GM23248 (cell line): ENCODE measurements around the gene BAX. TPM values are rescaled to one million over a fixed set of nuclear protein-coding genes. Genes with fewer than 3 reads are reported as not detected.
A peak's percentile ranks its signal among the peaks of the same experiment; 100 is the strongest.

Experiments used
- DNase-seq: peaks from one replicate; pipeline ENCODE4 v3.0.0-alpha.2; 2015
- H2AFZ ChIP-seq: fragments of 200-600 bp; sonication (generic); 2 replicates; pipeline ENCODE4 v1.6.1; 2016; ENCODE audit warnings: antibody characterized with exemption
- H3F3A ChIP-seq: fragments of 200-600 bp; sonication (generic); 2 replicates; pipeline ENCODE4 v1.6.1; 2016; ENCODE audit warnings: mild to moderate bottlenecking, antibody characterized with exemption, mixed run types; ENCODE audit not compliant: insufficient read depth
- H3K27ac ChIP-seq: fragments of 200-600 bp; sonication (generic); 2 replicates; pipeline ENCODE4 v1.5.1; 2016; ENCODE audit warnings: mild to moderate bottlenecking
- H3K27me3 ChIP-seq: fragments of 200-600 bp; sonication (generic); replicated peaks from 2 replicates; pipeline ENCODE4 v1.6.1; 2016; ENCODE audit warnings: mild to moderate bottlenecking; ENCODE audit not compliant: insufficient read depth
- H3K36me3 ChIP-seq: fragments of 200-600 bp; sonication (generic); 2 replicates; pipeline ENCODE4 v1.6.1; 2016; ENCODE audit warnings: low read depth, mild to moderate bottlenecking
- H3K4me1 ChIP-seq: fragments of 200-600 bp; sonication (generic); 2 replicates; pipeline ENCODE4 v1.6.1; 2016; ENCODE audit warnings: mild to moderate bottlenecking; ENCODE audit not compliant: insufficient read depth
- H3K4me2 ChIP-seq: fragments of 200-600 bp; sonication (generic); one replicate; pipeline ENCODE4 v1.6.1; 2016; ENCODE audit warnings: mild to moderate bottlenecking; ENCODE audit not compliant: unreplicated experiment
- H3K4me3 ChIP-seq: fragments of 200-600 bp; sonication (generic); 2 replicates; pipeline ENCODE4 v1.5.1; 2016; ENCODE audit warnings: mild to moderate bottlenecking
- H3K79me2 ChIP-seq: fragments of 200-600 bp; sonication (generic); 2 replicates; pipeline ENCODE4 v1.6.1; 2016; ENCODE audit warnings: mild to moderate bottlenecking; ENCODE audit not compliant: insufficient read depth
- H3K9ac ChIP-seq: fragments of 200-600 bp; sonication (generic); 2 replicates; pipeline ENCODE4 v1.6.1; 2016; ENCODE audit warnings: mild to moderate bottlenecking
- H3K9me2 ChIP-seq: fragments of 200-600 bp; sonication (generic); 2 replicates; pipeline ENCODE4 v1.6.1; 2016; ENCODE audit warnings: mixed run types, mild to moderate bottlenecking, moderate library complexity; ENCODE audit not compliant: insufficient read depth
- H3K9me3 ChIP-seq: fragments of 200-600 bp; sonication (generic); one replicate; pipeline ENCODE4 v1.6.1; 2017; ENCODE audit warnings: low read depth
- H4K20me1 ChIP-seq: fragments of 200-600 bp; sonication (generic); 2 replicates; pipeline ENCODE4 v1.6.0; 2016; ENCODE audit not compliant: insufficient read depth
- EZH2 ChIP-seq: fragments of 200-600 bp; sonication (generic); IDR thresholded peaks from 2 replicates; pipeline ENCODE4 v1.6.1; 2018; ENCODE audit warnings: antibody characterized with exemption, mild to moderate bottlenecking; ENCODE audit not compliant: insufficient read depth, poor library complexity, severe bottlenecking
- EZH2phosphoT487 ChIP-seq: fragments of 200-600 bp; sonication (generic); IDR thresholded peaks from 2 replicates; pipeline ENCODE4 v1.6.1; 2018; ENCODE audit warnings: antibody characterized with exemption, moderate library complexity, mild to moderate bottlenecking, low read depth; ENCODE audit not compliant: insufficient read depth
- WGBS, 2 experiments: methylation state at CpG; one replicate each; pipeline ENCODE4 v1.1.6; 2015 to 2017; ENCODE audit warnings: low lambda C conversion rate in 2 of 2, low coverage in 1 of 2; ENCODE audit errors: missing lambda C conversion rate in 2 of 2; 5-methylcytosine and 5-hydroxymethylcytosine counted together
- in situ Hi-C: fragments of 300-500 bp; cut with MboI; formaldehyde crosslinking; loops from 2 replicates; pipeline ENCODE4 v1.15.0; 2020
- polyA plus RNA-seq: library from polyadenylated mRNA; unstranded; fragments of >200 nt; fragmentation: Nextera tagmentation; extraction: Ambion mirVana; gene quantifications from 2 replicates; pipeline ENCODE4 v1.2.1, GENCODE V29; 2016
- total RNA-seq: library from RNA; depleted of rRNA; stranded (reverse); fragments of >200 nt; shearing (Covaris generic); gene quantifications from 2 replicates; pipeline ENCODE4 v1.2.3, GENCODE V29; 2014

Gene BAX
- total and polyA plus RNA-seq, 2 experiments from 2014 or later = 97.3 to 106 TPM

- Histone ChIP-seq H3K4me2 (no peak overlapping the region), H3K9ac (no peak overlapping the region), H3F3A (peaks cover 23% of the 10 kb centered on the region), H3K79me2 (no peaks in the 10 kb centered on the region), H4K20me1 (no peaks in the 10 kb centered on the region), H3K27ac (no peak overlapping the region), H3K4me1 (peaks cover 27% of the 10 kb centered on the region), H3K9me2 (no peaks in the 10 kb centered on the region), H3K36me3 (no peaks in the 10 kb centered on the region), H3K9me3 (no peaks in the 10 kb centered on the region), H2AFZ (no peak overlapping the region), H3K27me3 (peaks cover 5% of the 10 kb centered on the region; the same call in 1 of the 2 replicates), H3K4me3 (no peak overlapping the region)
- TF ChIP-seq EZH2phosphoT487 (no peak), EZH2 (no peak)
- in situ Hi-C loops = no loop called here
- 85 to 86% methylated on average over 15 of the region's 15 CpGs for WGBS, 2 experiments
- DNase-seq = no peak
Measured at GRCh38 chr19:48928164-48929025, 26.3 kb upstream of the BAX start.

DNA sequence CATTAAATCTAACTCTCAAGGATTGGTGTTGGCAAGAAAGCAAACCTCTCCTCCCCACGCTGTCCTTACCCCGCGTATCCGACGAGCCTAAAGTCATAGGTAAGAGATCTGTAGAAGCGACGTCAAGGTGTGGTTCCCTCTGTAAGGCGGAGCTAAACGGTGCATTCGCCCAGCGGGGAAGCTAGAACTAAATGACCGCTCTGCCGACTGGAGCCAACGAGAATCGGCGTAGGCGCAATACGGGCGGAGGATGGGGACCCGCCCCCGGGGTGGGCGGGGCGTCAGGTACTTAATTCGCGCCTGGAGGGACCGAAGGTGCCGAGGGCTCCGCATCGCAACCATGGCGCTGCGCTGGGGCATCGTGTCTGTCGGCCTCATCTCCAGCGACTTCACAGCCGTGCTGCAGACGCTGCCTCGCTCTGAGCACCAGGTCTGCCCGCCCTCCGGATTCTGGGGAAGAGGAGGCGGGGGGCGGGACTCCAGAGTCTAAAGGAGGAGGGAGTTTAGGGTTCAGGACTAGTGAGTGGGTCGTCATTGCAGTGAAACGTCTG lies 21.2 kb upstream of the BAX start, which contains the start of gene DHDH:
DHDH (plus strand) TSS at position 318 of the 551 bp plus-strand sequence; CDS start at position 341, 23 bp downstream.
- Histone ChIP-seq H3K36me3 (no peaks in the 10 kb centered on the region), H4K20me1 (no peaks in the 10 kb centered on the region), H3K79me2 (no peaks in the 10 kb centered on the region), H3K4me2 (peak within 1 kb of the TSS; percentile 93), H2AFZ (peak within 1 kb of the TSS; percentile 90), H3K4me3 (peak within 1 kb of the TSS; percentile 77), H3F3A (peaks cover 5% of the 10 kb centered on the region; the same call in 1 of the 2 replicates), H3K9me2 (no peaks in the 10 kb centered on the region), H3K9ac (peak within 1 kb of the TSS; percentile 35), H3K27ac (no peak within 1 kb of the TSS), H3K9me3 (no peaks in the 10 kb centered on the region), H3K4me1 (0 out of 2 replicates have a peak, but pooled peaks cover 8% of the 10 kb centered on the region), H3K27me3 (peaks cover 5% of the 10 kb centered on the region; the same call in 1 of the 2 replicates)
- peak; percentile 71 for DNase-seq
- TF ChIP-seq EZH2 (no peak), EZH2phosphoT487 (no peak)
- WGBS, 2 experiments = 2 to 3% methylated on average over 34 to 43 of the region's 43 CpGs
- in situ Hi-C loops = no loop called here

DNA sequence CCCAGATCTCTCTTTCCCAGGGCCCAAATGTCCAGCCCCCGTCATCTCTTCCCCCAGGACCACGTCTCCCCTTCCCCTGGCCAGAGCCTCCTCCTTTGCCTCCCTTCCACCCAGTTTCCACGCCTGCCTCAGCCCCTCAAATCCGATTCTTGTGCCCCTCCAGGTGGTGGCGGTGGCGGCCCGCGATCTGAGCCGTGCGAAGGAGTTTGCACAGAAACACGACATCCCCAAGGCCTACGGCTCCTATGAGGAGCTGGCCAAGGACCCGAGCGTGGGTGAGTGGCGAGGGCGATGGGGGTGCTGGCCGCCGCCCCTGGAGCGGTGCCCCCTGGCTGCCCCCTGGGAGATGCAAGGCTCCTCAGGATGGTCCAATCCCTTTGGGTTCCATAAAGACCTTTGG lies 19.8 kb upstream of the BAX start:
- Histone ChIP-seq H3K36me3 (no peaks in the 10 kb centered on the region), H3F3A (peaks cover 5% of the 10 kb centered on the region; the same call in 1 of the 2 replicates), H3K9me2 (no peaks in the 10 kb centered on the region), H3K27ac (no peak overlapping the region), H3K4me1 (0 out of 2 replicates have a peak, but pooled peaks cover 8% of the 10 kb centered on the region), H3K9ac (no peak overlapping the region), H3K79me2 (no peaks in the 10 kb centered on the region), H3K4me3 (no peak overlapping the region), H3K9me3 (no peaks in the 10 kb centered on the region), H4K20me1 (no peaks in the 10 kb centered on the region), H3K27me3 (peaks cover 5% of the 10 kb centered on the region; the same call in 1 of the 2 replicates), H3K4me2 (no peak overlapping the region), H2AFZ (no peak overlapping the region)
- in situ Hi-C loops = no loop called here
- no peak for DNase-seq
- WGBS, 2 experiments = 80 to 84% methylated on average over 15 to 19 of the region's 19 CpGs
- TF ChIP-seq EZH2phosphoT487 = no peak
- no peak for TF ChIP-seq EZH2

GRCh38 chr19:48935864-48936263 lies 18.8 kb upstream of the BAX start:
- H3K27ac ChIP-seq = no peak overlapping the region
- 94 to 98% methylated on average over 23 to 25 of the region's 25 CpGs for WGBS, 2 experiments
- TF ChIP-seq EZH2phosphoT487 (no peak), EZH2 (no peak)
- no peaks in the 10 kb centered on the region for H3K9me2 ChIP-seq
- H3K27me3 ChIP-seq = peaks cover 5% of the 10 kb centered on the region; the same call in 1 of the 2 replicates
- no peak overlapping the region for H3K4me2 ChIP-seq
- H3K9ac ChIP-seq = no peak overlapping the region
- H3K9me3 ChIP-seq = no peaks in the 10 kb centered on the region
- peaks cover 5% of the 10 kb centered on the region; the same call in 1 of the 2 replicates for H3F3A ChIP-seq
- H3K4me1 ChIP-seq = 0 out of 2 replicates have a peak, but pooled peaks cover 8% of the 10 kb centered on the region
- no peak overlapping the region for H3K4me3 ChIP-seq
- H2AFZ ChIP-seq = no peak overlapping the region
- no peak for DNase-seq
- in situ Hi-C loops = no loop called here
- no peaks in the 10 kb centered on the region for H3K79me2 ChIP-seq
- no peaks in the 10 kb centered on the region for H3K36me3 ChIP-seq
- no peaks in the 10 kb centered on the region for H4K20me1 ChIP-seq
